HepG2 (cell line): ENCODE results near the gene FPGS. TPM values are rescaled to one million over a fixed set of nuclear protein-coding genes. Genes with fewer than 3 reads are reported as not detected.

Experiments
- AGO1 ChIP-seq: fragments of 200-400 bp; formaldehyde crosslinking; IDR thresholded peaks from 2 replicates; pipeline ENCODE4 v1.6.1; 2017; ENCODE audit warnings: mild to moderate bottlenecking, low read depth, low read length, moderate library complexity; ENCODE audit not compliant: poor library complexity, severe bottlenecking
- FOXK2 ChIP-seq: fragments of 450-650 bp; IDR thresholded peaks from 2 replicates; pipeline ENCODE4 v1.6.1; 2016
- HDAC2 ChIP-seq: sonication (generic); formaldehyde crosslinking; IDR thresholded peaks from 2 replicates; pipeline ENCODE4 v1.4.0; 2020; ENCODE audit warnings: missing genetic modification reagents
- MZF1 ChIP-seq: sonication (generic); formaldehyde crosslinking; IDR thresholded peaks from 2 replicates; pipeline ENCODE4 v1.8.1; 2023; ENCODE audit warnings: mild to moderate bottlenecking, missing genetic modification reagents, borderline replicate concordance
- PAF1 ChIP-seq: IDR thresholded peaks from 2 replicates; pipeline ENCODE4 v1.6.1; 2016; ENCODE audit warnings: missing genetic modification reagents, missing compliant biosample characterization
- SNRNP70 ChIP-seq: fragments of 200-400 bp; formaldehyde crosslinking; IDR thresholded peaks from 2 replicates; pipeline ENCODE4 v1.6.1; 2017; ENCODE audit warnings: mild to moderate bottlenecking, low read depth, low read length, moderate library complexity
- ZNF670 ChIP-seq: sonication (generic); formaldehyde crosslinking; IDR thresholded peaks from 2 replicates; pipeline ENCODE4 v1.8.0; 2022; ENCODE audit warnings: mild to moderate bottlenecking, missing genetic modification reagents, borderline replicate concordance
- ZNF75D ChIP-seq: sonication (generic); formaldehyde crosslinking; IDR thresholded peaks from 2 replicates; pipeline ENCODE4 v1.8.1; 2023; ENCODE audit warnings: missing genetic modification reagents, mild to moderate bottlenecking, borderline replicate concordance
- ZNF850 ChIP-seq: sonication (generic); formaldehyde crosslinking; conservative IDR thresholded peaks from 2 replicates; pipeline ENCODE4 v1.9.0; 2021; ENCODE audit warnings: mild to moderate bottlenecking, missing genetic modification reagents
- polyA plus RNA-seq, 8 experiments: library from polyadenylated mRNA; depleted of rRNA in 3 of 8; stranded (reverse) in 7 of 8; unstranded in 1 of 8; fragments of >200 nt; fragmentation: Illumina TruSeq in 4 of 8; extraction: Trizol in 4 of 8; gene quantifications; 2 replicates each; pipeline versions ENCODE4 v1.2.1 to v1.2.3, GENCODE V29; 2011 to 2016; ENCODE audit warnings: low read depth in 4 of 8, missing spikeins in 1 of 8, mixed read lengths in 1 of 8; ENCODE audit not compliant: insufficient read depth in 1 of 8
- total RNA-seq, 5 experiments: library from RNA; depleted of rRNA; stranded (reverse); fragments of >200 nt; fragmentation: Illumina TruSeq; extraction: Trizol; gene quantifications; 2 replicates each; pipeline ENCODE4 v1.2.3, GENCODE V29; 2016; ENCODE audit warnings: low read depth in 1 of 5
- TF ChIP-seq, protein P1 (sequence below): sonication (generic); formaldehyde crosslinking; IDR thresholded peaks from 2 replicates; pipeline ENCODE4 v1.5.1; 2020; ENCODE audit warnings: mild to moderate bottlenecking, missing genetic modification reagents, moderate library complexity
- TF ChIP-seq, protein P2 (sequence below): sonication (generic); formaldehyde crosslinking; IDR thresholded peaks from 2 replicates; pipeline ENCODE4 v1.5.0; 2020; ENCODE audit warnings: mild to moderate bottlenecking, low read depth, missing genetic modification reagents, borderline replicate concordance
- TF ChIP-seq, protein P3 (sequence below): sonication (generic); formaldehyde crosslinking; IDR thresholded peaks from 2 replicates; pipeline ENCODE4 v1.8.0; 2022; ENCODE audit warnings: missing genetic modification reagents, mild to moderate bottlenecking, inconsistent platforms, borderline replicate concordance
- TF ChIP-seq, protein P4 (sequence below): sonication (generic); formaldehyde crosslinking; IDR thresholded peaks from 2 replicates; pipeline ENCODE4 v1.4.0; 2020; ENCODE audit warnings: mild to moderate bottlenecking, missing genetic modification reagents
- TF ChIP-seq, protein P5 (sequence below): sonication (generic); formaldehyde crosslinking; IDR thresholded peaks from 2 replicates; pipeline ENCODE4 v1.5.0; 2020; ENCODE audit warnings: missing genetic modification reagents
- TF ChIP-seq, protein P6 (sequence below): IDR thresholded peaks from 2 replicates; pipeline ENCODE4 v1.4.0; 2020; ENCODE audit warnings: mild to moderate bottlenecking, missing genetic modification reagents

Gene FPGS
- total and polyA plus RNA-seq, 2 of the 13 experiments (the other 11 are each of a cell fraction or from before 2014, with no cell fraction given), result 35.6 to 36.8 TPM

DNA sequence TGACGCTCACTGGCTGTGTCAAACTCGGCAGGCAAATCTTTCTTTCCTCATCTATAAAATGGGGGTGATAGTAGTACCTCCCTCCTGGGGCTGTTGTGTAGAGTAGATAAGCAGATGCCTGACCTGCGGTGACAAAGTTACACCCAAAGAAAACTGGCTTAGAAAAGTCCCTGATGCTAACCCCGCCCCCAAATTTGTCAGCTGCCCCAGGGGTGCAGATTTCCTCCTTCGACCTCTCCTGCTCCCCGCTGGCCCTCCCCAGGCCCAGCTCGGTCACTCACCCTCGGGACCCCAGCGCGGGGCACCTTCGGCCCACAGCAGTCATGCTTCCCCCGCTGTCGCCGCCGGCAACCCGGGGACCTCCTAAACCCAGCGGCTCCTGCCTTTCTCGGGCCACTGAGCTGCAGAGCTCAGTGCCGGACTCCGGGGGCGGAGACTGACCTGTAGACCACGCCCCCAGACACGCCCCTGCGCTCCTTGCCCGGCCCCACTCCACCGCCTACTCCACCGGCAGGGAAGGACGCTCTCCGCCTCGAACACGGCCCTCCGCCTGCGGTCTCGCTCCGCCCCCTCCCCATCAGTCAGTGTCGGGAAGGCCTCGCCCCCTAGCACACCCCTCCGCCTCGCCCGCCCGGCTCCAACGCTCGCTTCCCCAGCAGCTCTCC is 31.6 kb upstream of the FPGS start (continued):
- no peak for TF ChIP-seq AGO1
- no peak for TF ChIP-seq ZNF670 (CRISPR knock-in tag)
- TF ChIP-seq, protein P1, sequence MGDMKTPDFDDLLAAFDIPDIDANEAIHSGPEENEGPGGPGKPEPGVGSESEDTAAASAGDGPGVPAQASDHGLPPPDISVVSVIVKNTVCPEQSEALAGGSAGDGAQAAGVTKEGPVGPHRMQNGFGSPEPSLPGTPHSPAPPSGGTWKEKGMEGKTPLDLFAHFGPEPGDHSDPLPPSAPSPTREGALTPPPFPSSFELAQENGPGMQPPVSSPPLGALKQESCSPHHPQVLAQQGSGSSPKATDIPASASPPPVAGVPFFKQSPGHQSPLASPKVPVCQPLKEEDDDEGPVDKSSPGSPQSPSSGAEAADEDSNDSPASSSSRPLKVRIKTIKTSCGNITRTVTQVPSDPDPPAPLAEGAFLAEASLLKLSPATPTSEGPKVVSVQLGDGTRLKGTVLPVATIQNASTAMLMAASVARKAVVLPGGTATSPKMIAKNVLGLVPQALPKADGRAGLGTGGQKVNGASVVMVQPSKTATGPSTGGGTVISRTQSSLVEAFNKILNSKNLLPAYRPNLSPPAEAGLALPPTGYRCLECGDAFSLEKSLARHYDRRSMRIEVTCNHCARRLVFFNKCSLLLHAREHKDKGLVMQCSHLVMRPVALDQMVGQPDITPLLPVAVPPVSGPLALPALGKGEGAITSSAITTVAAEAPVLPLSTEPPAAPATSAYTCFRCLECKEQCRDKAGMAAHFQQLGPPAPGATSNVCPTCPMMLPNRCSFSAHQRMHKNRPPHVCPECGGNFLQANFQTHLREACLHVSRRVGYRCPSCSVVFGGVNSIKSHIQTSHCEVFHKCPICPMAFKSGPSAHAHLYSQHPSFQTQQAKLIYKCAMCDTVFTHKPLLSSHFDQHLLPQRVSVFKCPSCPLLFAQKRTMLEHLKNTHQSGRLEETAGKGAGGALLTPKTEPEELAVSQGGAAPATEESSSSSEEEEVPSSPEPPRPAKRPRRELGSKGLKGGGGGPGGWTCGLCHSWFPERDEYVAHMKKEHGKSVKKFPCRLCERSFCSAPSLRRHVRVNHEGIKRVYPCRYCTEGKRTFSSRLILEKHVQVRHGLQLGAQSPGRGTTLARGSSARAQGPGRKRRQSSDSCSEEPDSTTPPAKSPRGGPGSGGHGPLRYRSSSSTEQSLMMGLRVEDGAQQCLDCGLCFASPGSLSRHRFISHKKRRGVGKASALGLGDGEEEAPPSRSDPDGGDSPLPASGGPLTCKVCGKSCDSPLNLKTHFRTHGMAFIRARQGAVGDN, result peak; percentile 59
- no peak for TF ChIP-seq ZNF75D (CRISPR knock-in tag)
- no peak for TF ChIP-seq PAF1 (CRISPR knock-in tag)
- TF ChIP-seq SNRNP70, result no peak
- TF ChIP-seq MZF1, result no peak
- TF ChIP-seq, protein P2, sequence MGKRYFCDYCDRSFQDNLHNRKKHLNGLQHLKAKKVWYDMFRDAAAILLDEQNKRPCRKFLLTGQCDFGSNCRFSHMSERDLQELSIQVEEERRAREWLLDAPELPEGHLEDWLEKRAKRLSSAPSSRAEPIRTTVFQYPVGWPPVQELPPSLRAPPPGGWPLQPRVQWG, result no peak
- TF ChIP-seq HDAC2 (CRISPR knock-in tag), result no peak
- TF ChIP-seq, protein P3, sequence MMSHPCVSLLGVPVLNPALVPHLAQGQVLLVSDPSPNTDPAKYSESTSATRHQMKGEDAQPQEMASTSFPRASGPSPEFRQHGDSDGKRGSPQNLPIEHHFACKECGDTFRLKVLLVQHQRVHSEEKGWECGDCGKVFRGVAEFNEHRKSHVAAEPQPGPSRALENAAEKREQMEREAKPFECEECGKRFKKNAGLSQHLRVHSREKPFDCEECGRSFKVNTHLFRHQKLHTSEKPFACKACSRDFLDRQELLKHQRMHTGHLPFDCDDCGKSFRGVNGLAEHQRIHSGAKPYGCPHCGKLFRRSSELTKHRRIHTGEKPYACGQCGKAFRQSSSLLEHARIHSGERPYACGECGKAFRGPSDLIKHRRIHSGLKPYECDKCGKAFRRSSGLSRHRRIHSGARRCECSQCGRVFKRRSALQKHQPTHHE, result no peak
- TF ChIP-seq, protein P4, sequence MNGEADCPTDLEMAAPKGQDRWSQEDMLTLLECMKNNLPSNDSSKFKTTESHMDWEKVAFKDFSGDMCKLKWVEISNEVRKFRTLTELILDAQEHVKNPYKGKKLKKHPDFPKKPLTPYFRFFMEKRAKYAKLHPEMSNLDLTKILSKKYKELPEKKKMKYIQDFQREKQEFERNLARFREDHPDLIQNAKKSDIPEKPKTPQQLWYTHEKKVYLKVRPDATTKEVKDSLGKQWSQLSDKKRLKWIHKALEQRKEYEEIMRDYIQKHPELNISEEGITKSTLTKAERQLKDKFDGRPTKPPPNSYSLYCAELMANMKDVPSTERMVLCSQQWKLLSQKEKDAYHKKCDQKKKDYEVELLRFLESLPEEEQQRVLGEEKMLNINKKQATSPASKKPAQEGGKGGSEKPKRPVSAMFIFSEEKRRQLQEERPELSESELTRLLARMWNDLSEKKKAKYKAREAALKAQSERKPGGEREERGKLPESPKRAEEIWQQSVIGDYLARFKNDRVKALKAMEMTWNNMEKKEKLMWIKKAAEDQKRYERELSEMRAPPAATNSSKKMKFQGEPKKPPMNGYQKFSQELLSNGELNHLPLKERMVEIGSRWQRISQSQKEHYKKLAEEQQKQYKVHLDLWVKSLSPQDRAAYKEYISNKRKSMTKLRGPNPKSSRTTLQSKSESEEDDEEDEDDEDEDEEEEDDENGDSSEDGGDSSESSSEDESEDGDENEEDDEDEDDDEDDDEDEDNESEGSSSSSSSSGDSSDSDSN, result peak; percentile 47; the same call in 1 of the 2 replicates
- TF ChIP-seq, protein P5, sequence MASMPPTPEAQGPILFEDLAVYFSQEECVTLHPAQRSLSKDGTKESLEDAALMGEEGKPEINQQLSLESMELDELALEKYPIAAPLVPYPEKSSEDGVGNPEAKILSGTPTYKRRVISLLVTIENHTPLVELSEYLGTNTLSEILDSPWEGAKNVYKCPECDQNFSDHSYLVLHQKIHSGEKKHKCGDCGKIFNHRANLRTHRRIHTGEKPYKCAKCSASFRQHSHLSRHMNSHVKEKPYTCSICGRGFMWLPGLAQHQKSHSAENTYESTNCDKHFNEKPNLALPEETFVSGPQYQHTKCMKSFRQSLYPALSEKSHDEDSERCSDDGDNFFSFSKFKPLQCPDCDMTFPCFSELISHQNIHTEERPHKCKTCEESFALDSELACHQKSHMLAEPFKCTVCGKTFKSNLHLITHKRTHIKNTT (CRISPR knock-in tag), result no peak
- TF ChIP-seq, protein P6, sequence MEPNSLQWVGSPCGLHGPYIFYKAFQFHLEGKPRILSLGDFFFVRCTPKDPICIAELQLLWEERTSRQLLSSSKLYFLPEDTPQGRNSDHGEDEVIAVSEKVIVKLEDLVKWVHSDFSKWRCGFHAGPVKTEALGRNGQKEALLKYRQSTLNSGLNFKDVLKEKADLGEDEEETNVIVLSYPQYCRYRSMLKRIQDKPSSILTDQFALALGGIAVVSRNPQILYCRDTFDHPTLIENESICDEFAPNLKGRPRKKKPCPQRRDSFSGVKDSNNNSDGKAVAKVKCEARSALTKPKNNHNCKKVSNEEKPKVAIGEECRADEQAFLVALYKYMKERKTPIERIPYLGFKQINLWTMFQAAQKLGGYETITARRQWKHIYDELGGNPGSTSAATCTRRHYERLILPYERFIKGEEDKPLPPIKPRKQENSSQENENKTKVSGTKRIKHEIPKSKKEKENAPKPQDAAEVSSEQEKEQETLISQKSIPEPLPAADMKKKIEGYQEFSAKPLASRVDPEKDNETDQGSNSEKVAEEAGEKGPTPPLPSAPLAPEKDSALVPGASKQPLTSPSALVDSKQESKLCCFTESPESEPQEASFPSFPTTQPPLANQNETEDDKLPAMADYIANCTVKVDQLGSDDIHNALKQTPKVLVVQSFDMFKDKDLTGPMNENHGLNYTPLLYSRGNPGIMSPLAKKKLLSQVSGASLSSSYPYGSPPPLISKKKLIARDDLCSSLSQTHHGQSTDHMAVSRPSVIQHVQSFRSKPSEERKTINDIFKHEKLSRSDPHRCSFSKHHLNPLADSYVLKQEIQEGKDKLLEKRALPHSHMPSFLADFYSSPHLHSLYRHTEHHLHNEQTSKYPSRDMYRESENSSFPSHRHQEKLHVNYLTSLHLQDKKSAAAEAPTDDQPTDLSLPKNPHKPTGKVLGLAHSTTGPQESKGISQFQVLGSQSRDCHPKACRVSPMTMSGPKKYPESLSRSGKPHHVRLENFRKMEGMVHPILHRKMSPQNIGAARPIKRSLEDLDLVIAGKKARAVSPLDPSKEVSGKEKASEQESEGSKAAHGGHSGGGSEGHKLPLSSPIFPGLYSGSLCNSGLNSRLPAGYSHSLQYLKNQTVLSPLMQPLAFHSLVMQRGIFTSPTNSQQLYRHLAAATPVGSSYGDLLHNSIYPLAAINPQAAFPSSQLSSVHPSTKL (CRISPR knock-in tag), result peak; percentile 55; the same call in 1 of the 2 replicates
- no peak for TF ChIP-seq ZNF850 (CRISPR knock-in tag)
- no peak for TF ChIP-seq FOXK2
